Right atrium auricular region (tissue), 2 donors: Measurements from ENCODE around the gene B3GALT6. TPM values are rescaled to one million over a fixed set of nuclear protein-coding genes. Genes with fewer than 3 reads are reported as not detected.
A peak's percentile ranks its signal among the peaks of the same experiment; 100 is the strongest.

Experiments
- DNase-seq: peaks from one replicate; pipeline ENCODE4 v3.0.0-alpha.2; 2019; ENCODE audit warnings: low spot score
- H3K27ac ChIP-seq, 2 donors: fragments of 200-600 bp; sonication (generic); 1 replicate in 1 of 2; 2 replicates in 1 of 2; pipeline ENCODE4 v1.5.1; 2016 to 2019
- H3K27me3 ChIP-seq, 2 donors: fragments of 200-600 bp; sonication (generic); one replicate each; pipeline versions ENCODE4 v1.5.1 to v1.6.0; 2017 to 2019
- H3K36me3 ChIP-seq: fragments of 200-600 bp; sonication (generic); one replicate; pipeline ENCODE4 v1.5.1; 2016
- H3K4me1 ChIP-seq, 2 donors: fragments of 200-600 bp; sonication (generic); one replicate each; pipeline versions ENCODE4 v1.5.1 to v1.6.0; 2017 to 2019
- H3K4me3 ChIP-seq, 2 donors: fragments of 200-600 bp; sonication (generic); 1 replicate in 1 of 2; 2 replicates in 1 of 2; pipeline ENCODE4 v1.5.1; 2017 to 2019; ENCODE audit warnings: mild to moderate bottlenecking in 1 of 2, moderate library complexity in 1 of 2
- H3K9me3 ChIP-seq, 2 donors: fragments of 200-600 bp; sonication (generic); one replicate each; pipeline ENCODE4 v1.5.1; 2019
- CTCF ChIP-seq, 2 donors: fragments of 200-600 bp; sonication (generic); IDR thresholded peaks; one replicate each; pipeline ENCODE4 v1.5.1; 2019; ENCODE audit warnings: antibody characterized with exemption in 2 of 2
- total RNA-seq, 2 donors: library from RNA; depleted of rRNA; stranded (reverse); fragments of >200 nt; gene quantifications; one replicate each; pipeline ENCODE4 v1.1.0, GENCODE V29; 2016

The B3GALT6 gene
- total RNA-seq, 2 donors from 2014 or later, result 16.1 to 19.7 TPM

- Histone ChIP-seq H3K9me3 (no peaks in the 10 kb centered on the region), H3K36me3 (peaks cover 22% of the 10 kb centered on the region), H3K27me3 (no peaks in the 10 kb centered on the region), H3K4me3 (peak overlapping the region; percentile 88 to 96), H3K27ac (peak overlapping the region; percentile 96 to 98), H3K4me1 (peaks cover 0 to 44% of the 10 kb centered on the region in 2 donors)
- no peak for DNase-seq
- TF ChIP-seq CTCF (IDR thresholded peaks at IDR 0.05), result no peak
Observed at GRCh38 chr1:1230656-1231399, 1.2 kb upstream of the B3GALT6 start.

GRCh38 chr1:1231400-1232207 lies 433 bp upstream of the B3GALT6 start, which contains the start of gene SDF4:
Gene SDF4, minus strand, starts transcription at chr1:1232001. Its CDS starts 3,229 bp downstream, at chr1:1228772.
- H3K27me3 ChIP-seq, result no peaks in the 10 kb centered on the region
- no peaks in the 10 kb centered on the region for H3K9me3 ChIP-seq
- peaks cover 0 to 39% of the 10 kb centered on the region in 2 donors for H3K4me1 ChIP-seq
- peak; percentile 96 for DNase-seq
- H3K36me3 ChIP-seq, result peaks cover 19% of the 10 kb centered on the region
- TF ChIP-seq CTCF (IDR thresholded peaks at IDR 0.05), result no peak
- H3K4me3 ChIP-seq, result peak within 1 kb of the TSS; percentile 88 to 96
- H3K27ac ChIP-seq, result peak within 1 kb of the TSS; percentile 96 to 98

GRCh38 chr1:1232796-1233566 lies 944 bp downstream of the B3GALT6 start:
- H3K4me1 ChIP-seq, result peaks cover 0 to 45% of the 10 kb centered on the region in 2 donors
- no peak for DNase-seq
- peaks cover 8% of the 10 kb centered on the region for H3K36me3 ChIP-seq
- no peak for TF ChIP-seq CTCF (IDR thresholded peaks at IDR 0.05)
- H3K4me3 ChIP-seq, result peak overlapping the region; percentile 13 to 48
- no peaks in the 10 kb centered on the region for H3K27me3 ChIP-seq
- no peaks in the 10 kb centered on the region for H3K9me3 ChIP-seq
- no peak overlapping the region for H3K27ac ChIP-seq

GRCh38 chr1:1233567-1233892 lies 1.5 kb downstream of the B3GALT6 start:
- TF ChIP-seq CTCF (IDR thresholded peaks at IDR 0.05), result no peak
- Histone ChIP-seq H3K4me3 (no peak overlapping the region), H3K4me1 (peaks cover 0 to 43% of the 10 kb centered on the region in 2 donors)

GRCh38 chr1:1234180-1234808 lies 2.3 kb downstream of the B3GALT6 start:
- H3K4me3 ChIP-seq, result no peak overlapping the region
- H3K4me1 ChIP-seq, result peaks cover 0 to 36% of the 10 kb centered on the region in 2 donors
- no peak overlapping the region for H3K27ac ChIP-seq
- no peaks in the 10 kb centered on the region for H3K9me3 ChIP-seq
- DNase-seq, result no peak
- TF ChIP-seq CTCF (IDR thresholded peaks at IDR 0.05), result no peak
- no peaks in the 10 kb centered on the region for H3K27me3 ChIP-seq
- no peaks in the 10 kb centered on the region for H3K36me3 ChIP-seq

More at GRCh38 chr1:1233567-1233892, 1.5 kb downstream of the B3GALT6 start:
- H3K36me3 ChIP-seq, result peaks cover 3% of the 10 kb centered on the region
- no peak overlapping the region for H3K27ac ChIP-seq
- H3K9me3 ChIP-seq, result no peaks in the 10 kb centered on the region
- no peaks in the 10 kb centered on the region for H3K27me3 ChIP-seq
- DNase-seq, result no peak
